Neural progenitor cell (in vitro differentiated cells): ENCODE results near the gene POFUT2. TPM values are rescaled to one million over a fixed set of nuclear protein-coding genes. Genes with fewer than 3 reads are reported as not detected.
"Not testable (repeated sequence)": the region's sequence is repeated elsewhere in the genome, so short reads cannot be mapped to it uniquely, and the experiment has no call there.

Source experiments
- DNase-seq: peaks from one replicate; pipeline ENCODE4 v3.0.0-alpha.2; 2016; ENCODE audit warnings: low spot score
- H2AFZ ChIP-seq: fragments of 200-600 bp; sonication (generic); replicated peaks from 2 replicates; pipeline ENCODE4 v1.6.1; 2016; ENCODE audit warnings: antibody characterized with exemption
- H3F3A ChIP-seq: fragments of 200-600 bp; sonication (generic); 2 replicates; pipeline ENCODE4 v1.6.1; 2016; ENCODE audit warnings: antibody characterized with exemption, low read depth
- H3K27ac ChIP-seq: fragments of 200-600 bp; sonication (generic); 2 replicates; pipeline ENCODE4 v1.5.1; 2016; ENCODE audit warnings: mild to moderate bottlenecking
- H3K27me3 ChIP-seq: fragments of 200-600 bp; sonication (generic); 2 replicates; pipeline ENCODE4 v1.6.1; 2016; ENCODE audit warnings: mild to moderate bottlenecking, moderate library complexity
- H3K36me3 ChIP-seq: fragments of 200-600 bp; sonication (generic); 2 replicates; pipeline ENCODE4 v1.5.1; 2016
- H3K4me1 ChIP-seq: fragments of 200-600 bp; sonication (generic); 2 replicates; pipeline ENCODE4 v1.6.1; 2016; ENCODE audit warnings: mixed run types
- H3K4me2 ChIP-seq: fragments of 200-600 bp; sonication (generic); 2 replicates; pipeline ENCODE4 v1.6.1; 2016
- H3K4me3 ChIP-seq: fragments of 200-600 bp; sonication (generic); 2 replicates; pipeline ENCODE4 v1.5.1; 2016
- H3K79me2 ChIP-seq: fragments of 200-600 bp; sonication (generic); 2 replicates; pipeline ENCODE4 v1.6.1; 2016; ENCODE audit warnings: low read depth
- H3K9ac ChIP-seq: fragments of 200-600 bp; sonication (generic); 2 replicates; pipeline ENCODE4 v1.6.1; 2016
- H3K9me3 ChIP-seq: fragments of 200-600 bp; sonication (generic); 2 replicates; pipeline ENCODE4 v1.5.1; 2016; ENCODE audit warnings: low read depth
- H4K20me1 ChIP-seq: fragments of 200-600 bp; sonication (generic); 2 replicates; pipeline ENCODE4 v1.6.1; 2016; ENCODE audit warnings: low read depth
- H3K27ac Mint-ChIP-seq: 3 replicates; pipeline ENCODE4 v1.8.0; 2021; ENCODE audit warnings: mixed read lengths
- H3K27me3 Mint-ChIP-seq: 2 replicates; pipeline ENCODE4 v1.8.0; 2022; ENCODE audit warnings: low read depth, mild to moderate bottlenecking, inconsistent platforms, moderate library complexity, mixed read lengths; ENCODE audit not compliant: insufficient read depth
- H3K36me3 Mint-ChIP-seq: 3 replicates; pipeline ENCODE4 v1.8.0; 2021; ENCODE audit warnings: mixed read lengths
- H3K4me1 Mint-ChIP-seq: 3 replicates; pipeline ENCODE4 v1.8.0; 2021; ENCODE audit warnings: mixed read lengths
- H3K4me3 Mint-ChIP-seq: 3 replicates; pipeline ENCODE4 v1.8.0; 2021; ENCODE audit warnings: mild to moderate bottlenecking, moderate library complexity, mixed read lengths
- H3K9me3 Mint-ChIP-seq: 3 replicates; pipeline ENCODE4 v1.8.0; 2020; ENCODE audit warnings: mixed read lengths
- EZH2 ChIP-seq: fragments of 200-600 bp; sonication (generic); IDR thresholded peaks from 2 replicates; pipeline ENCODE4 v1.6.1; 2017; ENCODE audit warnings: antibody characterized with exemption, mild to moderate bottlenecking, moderate library complexity
- EZH2phosphoT487 ChIP-seq: fragments of 200-600 bp; sonication (generic); IDR thresholded peaks from 2 replicates; pipeline ENCODE4 v1.6.1; 2017; ENCODE audit warnings: antibody characterized with exemption
- total RNA-seq: library from RNA; depleted of rRNA; stranded (reverse); fragments of >200 nt; gene quantifications from 2 replicates; pipeline ENCODE4 v1.2.3, GENCODE V29; 2015; ENCODE audit warnings: low replicate concordance
- TF ChIP-seq, protein P1 (sequence below): fragments of 200-600 bp; sonication (generic); IDR thresholded peaks from 2 replicates; pipeline ENCODE4 v1.5.1; 2017; ENCODE audit warnings: antibody characterized with exemption, mild to moderate bottlenecking

The POFUT2 gene
- total RNA-seq, 1 donor from 2014 or later, result 28.5 TPM

DNA sequence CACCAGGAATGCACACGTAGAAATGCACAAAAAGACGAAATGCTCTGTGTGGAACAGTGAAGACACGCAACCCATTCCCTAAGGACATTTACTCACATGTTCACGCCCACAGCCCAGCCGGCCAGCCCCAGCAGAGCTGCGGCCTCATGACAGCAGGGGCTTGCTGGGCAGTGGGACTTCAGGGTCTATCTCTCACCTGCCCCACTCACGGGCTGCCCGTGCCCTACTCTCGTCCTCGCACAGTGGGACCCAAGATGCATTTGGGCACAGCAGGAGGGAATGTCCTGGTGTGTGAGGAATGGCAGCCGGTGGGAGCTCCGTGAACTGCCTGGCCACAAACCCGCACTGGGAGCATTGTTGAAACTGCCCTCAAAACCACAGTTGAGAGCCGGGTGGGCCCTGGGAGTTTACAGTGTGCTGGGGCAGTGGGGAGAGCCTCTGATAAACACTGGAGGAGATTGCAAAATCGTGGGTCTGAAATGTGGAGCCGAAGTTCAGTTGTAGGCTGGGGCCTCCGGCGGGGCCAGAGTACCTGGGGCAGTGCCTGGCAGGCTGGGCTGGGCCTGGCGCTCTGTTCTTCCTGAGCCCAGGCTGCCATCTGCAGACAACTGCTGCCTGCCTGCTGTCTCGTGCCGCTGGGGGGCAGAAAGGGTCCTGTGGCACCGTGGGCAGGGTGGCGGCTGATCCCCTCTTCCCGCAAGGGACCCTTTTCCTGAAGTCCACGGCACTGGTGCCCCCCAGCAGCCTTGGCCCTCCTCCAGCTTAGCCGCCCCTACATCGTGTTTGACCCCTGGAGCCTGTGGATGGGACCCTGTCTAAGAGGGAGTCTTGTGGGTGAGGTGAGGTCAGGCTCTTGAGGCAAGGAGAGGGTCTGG lies 20.7 kb upstream of the POFUT2 start:
- Histone ChIP-seq H3K79me2 (no peaks in the 10 kb centered on the region), H3K4me1 (peaks cover 11% of the 10 kb centered on the region), H3K4me2 (no peak overlapping the region), H3K9ac (no peak overlapping the region), H3K27me3 (no peaks in the 10 kb centered on the region), H4K20me1 (no peaks in the 10 kb centered on the region), H3K36me3 (no peaks in the 10 kb centered on the region), H3F3A (peaks cover 18% of the 10 kb centered on the region), H3K27ac (no peak overlapping the region), H3K9me3 (no peaks in the 10 kb centered on the region), H3K4me3 (no peak overlapping the region), H2AFZ (no peak overlapping the region)
- Mint-ChIP-seq H3K36me3 (no peaks in the 10 kb centered on the region), H3K27me3 (peaks cover 9% of the 10 kb centered on the region), H3K4me3 (no peak overlapping the region), H3K27ac (peak overlapping the region; percentile 4), H3K4me1 (peaks cover 45% of the 10 kb centered on the region), H3K9me3 (peaks cover 7% of the 10 kb centered on the region)
- TF ChIP-seq EZH2 (no peak), EZH2phosphoT487 (no peak)
- TF ChIP-seq, protein P1, sequence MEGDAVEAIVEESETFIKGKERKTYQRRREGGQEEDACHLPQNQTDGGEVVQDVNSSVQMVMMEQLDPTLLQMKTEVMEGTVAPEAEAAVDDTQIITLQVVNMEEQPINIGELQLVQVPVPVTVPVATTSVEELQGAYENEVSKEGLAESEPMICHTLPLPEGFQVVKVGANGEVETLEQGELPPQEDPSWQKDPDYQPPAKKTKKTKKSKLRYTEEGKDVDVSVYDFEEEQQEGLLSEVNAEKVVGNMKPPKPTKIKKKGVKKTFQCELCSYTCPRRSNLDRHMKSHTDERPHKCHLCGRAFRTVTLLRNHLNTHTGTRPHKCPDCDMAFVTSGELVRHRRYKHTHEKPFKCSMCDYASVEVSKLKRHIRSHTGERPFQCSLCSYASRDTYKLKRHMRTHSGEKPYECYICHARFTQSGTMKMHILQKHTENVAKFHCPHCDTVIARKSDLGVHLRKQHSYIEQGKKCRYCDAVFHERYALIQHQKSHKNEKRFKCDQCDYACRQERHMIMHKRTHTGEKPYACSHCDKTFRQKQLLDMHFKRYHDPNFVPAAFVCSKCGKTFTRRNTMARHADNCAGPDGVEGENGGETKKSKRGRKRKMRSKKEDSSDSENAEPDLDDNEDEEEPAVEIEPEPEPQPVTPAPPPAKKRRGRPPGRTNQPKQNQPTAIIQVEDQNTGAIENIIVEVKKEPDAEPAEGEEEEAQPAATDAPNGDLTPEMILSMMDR, result no peak
- no peak for DNase-seq

DNA sequence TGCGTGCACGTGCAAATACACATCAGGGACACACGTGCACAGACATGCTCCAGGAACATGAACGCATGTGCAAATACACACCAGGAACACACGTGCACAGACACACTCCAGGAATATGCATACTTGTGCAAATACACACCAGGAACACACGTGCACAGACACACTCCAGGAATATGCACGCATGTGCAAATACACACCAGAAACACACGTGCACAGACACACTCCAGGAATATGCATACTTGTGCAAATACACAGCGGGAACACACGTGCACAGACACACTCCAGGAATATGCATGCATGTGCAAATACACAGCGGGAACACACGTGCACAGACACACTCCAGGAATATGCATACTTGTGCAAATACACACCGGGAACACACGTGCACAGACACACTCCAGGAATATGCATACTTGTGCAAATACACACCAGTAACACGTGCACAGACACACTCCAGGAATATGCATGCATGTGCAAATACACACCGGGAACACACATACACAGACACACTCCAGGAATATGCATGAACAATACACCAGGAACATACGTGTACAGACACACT lies 20.0 kb upstream of the POFUT2 start:
- not testable (repeated sequence) for H3K79me2 ChIP-seq, H3K9me3 Mint-ChIP-seq, H2AFZ ChIP-seq, H3K36me3 ChIP-seq, H3K27me3 ChIP-seq, H3K4me2 ChIP-seq, H4K20me1 ChIP-seq, H3K9me3 ChIP-seq, DNase-seq, H3K27me3 Mint-ChIP-seq, H3K36me3 Mint-ChIP-seq, H3K27ac ChIP-seq, H3K9ac ChIP-seq, H3K4me3 ChIP-seq
- Mint-ChIP-seq H3K4me3 (peak overlapping the region; percentile 46), H3K27ac (peak overlapping the region; percentile 89), H3K4me1 (peaks cover 45% of the 10 kb centered on the region)
- Histone ChIP-seq H3F3A (peaks cover 18% of the 10 kb centered on the region), H3K4me1 (peaks cover 11% of the 10 kb centered on the region)

DNA sequence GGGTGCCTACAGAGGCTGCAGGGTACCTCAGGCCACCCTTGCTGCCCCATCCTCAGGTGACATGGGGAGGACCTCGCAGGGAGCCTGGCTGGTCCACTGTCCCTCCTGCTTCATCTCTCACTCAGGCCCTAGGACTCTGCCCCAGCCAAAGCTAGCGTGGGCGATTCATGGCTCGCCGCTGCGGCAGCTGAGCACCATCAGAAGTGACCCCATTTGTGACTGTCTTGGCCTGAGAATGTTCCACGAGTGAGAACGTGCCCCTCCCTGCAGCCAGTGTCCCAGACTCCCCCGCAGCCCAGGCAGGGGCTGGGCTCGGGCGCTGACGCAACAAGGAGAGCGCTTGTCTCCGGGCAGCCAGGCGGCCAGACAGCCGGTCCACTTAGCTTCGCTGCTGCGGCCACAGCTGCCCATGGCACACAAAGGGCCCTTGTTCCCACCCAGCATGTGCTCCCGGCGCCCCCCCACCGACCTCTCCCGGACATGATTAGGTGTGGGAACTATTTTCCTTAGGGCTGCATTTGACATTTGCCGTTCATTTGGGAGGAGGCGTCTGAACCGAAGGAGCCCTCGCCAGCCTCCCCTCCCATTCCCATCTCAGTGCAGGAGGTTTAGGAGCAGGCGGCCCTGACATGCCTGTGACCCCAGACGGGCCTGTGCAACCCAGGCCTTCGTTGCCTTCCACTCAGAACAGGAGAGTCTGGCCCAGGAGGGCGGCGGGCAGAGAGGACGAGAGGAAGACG lies 19.3 kb upstream of the POFUT2 start:
- H3K27ac ChIP-seq, result no peak overlapping the region
- H3K9ac ChIP-seq, result no peak overlapping the region
- no peaks in the 10 kb centered on the region for H3K36me3 ChIP-seq
- H3K4me2 ChIP-seq, result peak overlapping the region; percentile 27
- H3K79me2 ChIP-seq, result no peaks in the 10 kb centered on the region
- no peak overlapping the region for H3K4me3 ChIP-seq
- no peaks in the 10 kb centered on the region for H3K27me3 ChIP-seq
- no peaks in the 10 kb centered on the region for H4K20me1 ChIP-seq
- Mint-ChIP-seq H3K27ac (peak overlapping the region; percentile 89), H3K4me3 (peak overlapping the region; percentile 46), H3K36me3 (no peaks in the 10 kb centered on the region), H3K27me3 (peaks cover 9% of the 10 kb centered on the region), H3K4me1 (peaks cover 47% of the 10 kb centered on the region), H3K9me3 (peaks cover under 1% of the 10 kb centered on the region)
- H3K4me1 ChIP-seq, result peaks cover 15% of the 10 kb centered on the region
- no peak overlapping the region for H2AFZ ChIP-seq
- TF ChIP-seq, protein P1, result no peak
- TF ChIP-seq EZH2 (no peak), EZH2phosphoT487 (no peak)
- no peaks in the 10 kb centered on the region for H3K9me3 ChIP-seq
- H3F3A ChIP-seq, result peaks cover 18% of the 10 kb centered on the region
- peak; percentile 73 for DNase-seq
